Calu3 (cell line): ENCODE measurements around the gene LCLAT1. TPM values are rescaled to one million over a fixed set of nuclear protein-coding genes. Genes with fewer than 3 reads are reported as not detected.

ENCODE experiments used
- BruUV-seq: library from RNA; stranded (reverse); fragments of 400-500 nt; replicated peaks from 2 replicates; lab custom pipeline; 2021; lab: Mats Ljungman, UMichigan
- CTCF ChIA-PET: fragments of 300-600 bp; sonication (Branson Sonifier 250); formaldehyde crosslinking; loops from one replicate; lab custom pipeline; 2022; ENCODE audit warnings: antibody characterized with exemption; lab: Charles Lee
- DNase-seq: peaks from one replicate; pipeline ENCODE4 v3.0.0; 2022
- H3K27ac Mint-ChIP-seq: one replicate; pipeline ENCODE4 v1.8.0; 2022; ENCODE audit warnings: mixed read lengths; ENCODE audit not compliant: unreplicated experiment
- H3K27me3 Mint-ChIP-seq: one replicate; pipeline ENCODE4 v1.8.0; 2022; ENCODE audit warnings: mixed read lengths; ENCODE audit not compliant: unreplicated experiment
- H3K36me3 Mint-ChIP-seq: one replicate; pipeline ENCODE4 v1.8.0; 2022; ENCODE audit warnings: mild to moderate bottlenecking, moderate library complexity, mixed read lengths; ENCODE audit not compliant: insufficient read depth, unreplicated experiment
- H3K4me1 Mint-ChIP-seq: one replicate; pipeline ENCODE4 v1.8.0; 2022; ENCODE audit warnings: mild to moderate bottlenecking, low read depth, mixed read lengths; ENCODE audit not compliant: unreplicated experiment
- H3K4me3 Mint-ChIP-seq: one replicate; pipeline ENCODE4 v1.8.0; 2022; ENCODE audit warnings: mild to moderate bottlenecking, low read depth, moderate library complexity, mixed read lengths; ENCODE audit not compliant: unreplicated experiment
- H3K9me3 Mint-ChIP-seq: one replicate; pipeline ENCODE4 v1.8.0; 2022; ENCODE audit warnings: low read depth, mixed read lengths; ENCODE audit not compliant: unreplicated experiment
- intact Hi-C: fragments of 100-400 bp; cut with micrococcal nuclease; formaldehyde crosslinking; loops from one replicate; pipeline ENCODE4 v1.10.0; 2022; ENCODE audit not compliant: unreplicated experiment
- total RNA-seq: library from RNA; stranded (reverse); gene quantifications from 2 replicates; pipeline ENCODE4 v1.2.3, GENCODE V29; 2022
- TF ChIP-seq, protein P1 (sequence below): fragments of 200-600 bp; IDR thresholded peaks from one replicate; pipeline ENCODE4 v1.8.0; 2022; ENCODE audit warnings: antibody characterized with exemption; ENCODE audit not compliant: unreplicated experiment

Gene LCLAT1
- total RNA-seq, 1 experiment from 2014 or later = 47.6 TPM

DNA sequence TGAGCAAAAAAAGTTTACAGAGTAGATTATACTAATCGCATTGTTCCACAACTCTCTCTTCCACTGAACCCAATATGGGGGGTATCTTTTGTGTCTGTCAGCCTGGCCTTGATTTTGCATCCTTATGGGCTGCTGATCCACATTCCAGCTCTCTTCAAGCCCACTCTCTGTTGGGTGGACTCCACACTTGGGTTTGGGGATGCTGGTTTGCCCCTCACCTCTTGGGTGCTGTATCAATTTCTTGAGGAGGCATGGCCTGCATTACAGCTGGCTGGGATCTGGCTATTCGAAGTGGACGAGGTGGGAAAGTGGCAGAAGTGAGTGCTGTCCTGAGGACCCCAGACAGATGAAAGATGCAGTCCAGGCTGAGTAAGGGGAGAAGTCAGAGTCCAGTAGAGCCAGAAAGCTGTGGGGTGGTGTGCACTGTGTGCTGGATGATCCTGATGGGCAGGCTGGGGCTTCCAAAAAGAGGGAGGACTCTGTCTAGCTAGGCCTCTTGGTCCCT, 218.8 kb downstream of the LCLAT1 start:
- H3K9me3 Mint-ChIP-seq = peaks cover 12% of the 10 kb centered on the region
- BruUV-seq = no TSS peak
- no peaks in the 10 kb centered on the region for H3K27me3 Mint-ChIP-seq
- DNase-seq = no peak
- no peak overlapping the region for H3K4me3 Mint-ChIP-seq
- CTCF ChIA-PET = interaction anchor here (0.9 kb wide), 1 partner anchor 46 kb away, joined by 3 read pairs; no protein-coding TSS in a partner anchor
- intact Hi-C loops = no loop called here
- H3K4me1 Mint-ChIP-seq = no peaks in the 10 kb centered on the region
- TF ChIP-seq, protein P1, sequence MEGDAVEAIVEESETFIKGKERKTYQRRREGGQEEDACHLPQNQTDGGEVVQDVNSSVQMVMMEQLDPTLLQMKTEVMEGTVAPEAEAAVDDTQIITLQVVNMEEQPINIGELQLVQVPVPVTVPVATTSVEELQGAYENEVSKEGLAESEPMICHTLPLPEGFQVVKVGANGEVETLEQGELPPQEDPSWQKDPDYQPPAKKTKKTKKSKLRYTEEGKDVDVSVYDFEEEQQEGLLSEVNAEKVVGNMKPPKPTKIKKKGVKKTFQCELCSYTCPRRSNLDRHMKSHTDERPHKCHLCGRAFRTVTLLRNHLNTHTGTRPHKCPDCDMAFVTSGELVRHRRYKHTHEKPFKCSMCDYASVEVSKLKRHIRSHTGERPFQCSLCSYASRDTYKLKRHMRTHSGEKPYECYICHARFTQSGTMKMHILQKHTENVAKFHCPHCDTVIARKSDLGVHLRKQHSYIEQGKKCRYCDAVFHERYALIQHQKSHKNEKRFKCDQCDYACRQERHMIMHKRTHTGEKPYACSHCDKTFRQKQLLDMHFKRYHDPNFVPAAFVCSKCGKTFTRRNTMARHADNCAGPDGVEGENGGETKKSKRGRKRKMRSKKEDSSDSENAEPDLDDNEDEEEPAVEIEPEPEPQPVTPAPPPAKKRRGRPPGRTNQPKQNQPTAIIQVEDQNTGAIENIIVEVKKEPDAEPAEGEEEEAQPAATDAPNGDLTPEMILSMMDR = no peak
- no peak overlapping the region for H3K27ac Mint-ChIP-seq
- H3K36me3 Mint-ChIP-seq = no peaks in the 10 kb centered on the region

DNA sequence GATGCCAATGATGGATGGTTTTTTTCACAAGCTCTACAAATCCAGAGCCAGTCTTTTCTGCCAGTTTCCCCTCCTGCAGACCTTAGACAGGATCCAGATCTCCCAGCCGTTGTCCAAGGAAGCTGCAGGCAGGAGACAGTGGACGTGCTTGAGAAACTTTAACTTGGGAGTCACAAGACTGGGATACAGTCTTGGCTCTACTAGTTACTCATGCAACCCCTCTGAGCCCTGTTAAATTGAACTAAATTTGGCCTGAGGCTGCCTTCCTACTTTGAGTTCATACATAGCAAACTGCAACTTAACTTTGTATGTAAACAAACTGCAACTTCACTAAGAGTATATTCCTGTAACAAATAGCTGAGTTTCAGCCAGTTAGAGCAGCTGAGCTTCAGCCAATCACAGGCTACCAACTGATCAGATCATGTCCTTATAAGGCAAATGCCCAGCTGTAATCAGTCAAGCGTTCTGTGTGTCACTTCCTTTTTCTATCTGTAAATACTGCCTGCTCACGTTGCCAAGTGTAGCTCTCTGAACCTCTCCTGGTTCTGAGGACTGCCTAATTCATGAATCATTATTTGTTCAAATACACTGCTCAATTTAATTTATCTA, 219.3 kb downstream of the LCLAT1 start:
- BruUV-seq = no TSS peak
- TF ChIP-seq, protein P1 = no peak
- H3K27ac Mint-ChIP-seq = peak overlapping the region; percentile 50

DNA sequence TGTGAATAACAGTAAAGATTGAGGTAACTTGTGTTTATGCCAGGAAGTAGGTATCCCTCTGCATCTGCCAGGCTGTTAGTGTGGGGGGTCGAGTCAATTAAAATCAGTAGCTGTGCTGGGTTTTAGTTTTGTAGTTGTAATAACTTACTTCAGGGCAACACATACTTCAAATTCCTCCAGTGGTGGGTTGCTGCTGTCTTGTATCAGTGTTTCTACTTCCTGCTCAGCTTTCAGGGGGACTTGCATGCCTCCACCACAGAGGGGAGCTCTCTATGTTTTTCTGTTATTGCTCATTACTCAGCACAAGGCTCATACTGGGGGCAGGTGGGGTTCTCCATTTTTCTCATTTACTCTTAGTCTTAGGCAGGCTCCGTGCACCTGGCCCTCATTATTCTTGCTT, 223.4 kb downstream of the LCLAT1 start:
- CTCF ChIA-PET = no interaction called here
- no TSS peak for BruUV-seq
- Mint-ChIP-seq H3K4me3 (no peak overlapping the region), H3K9me3 (peaks cover 12% of the 10 kb centered on the region), H3K27me3 (peaks cover 12% of the 10 kb centered on the region), H3K27ac (no peak overlapping the region), H3K36me3 (no peaks in the 10 kb centered on the region), H3K4me1 (no peaks in the 10 kb centered on the region)
- DNase-seq = no peak
- intact Hi-C loops = no loop called here
- TF ChIP-seq, protein P1 = no peak

More for the DNA sequence above, 219.3 kb downstream of the LCLAT1 start:
- H3K9me3 Mint-ChIP-seq = peaks cover 12% of the 10 kb centered on the region
- peak; percentile 33 for DNase-seq
- intact Hi-C loops = no loop called here
- no peak overlapping the region for H3K4me3 Mint-ChIP-seq
- H3K36me3 Mint-ChIP-seq = no peaks in the 10 kb centered on the region
- H3K4me1 Mint-ChIP-seq = no peaks in the 10 kb centered on the region
- no peaks in the 10 kb centered on the region for H3K27me3 Mint-ChIP-seq
- CTCF ChIA-PET = interaction anchor here (0.7 to 0.9 kb wide), 2 partner anchors 45 to 392 kb away, joined by 3 read pairs; no protein-coding TSS in a partner anchor

DNA sequence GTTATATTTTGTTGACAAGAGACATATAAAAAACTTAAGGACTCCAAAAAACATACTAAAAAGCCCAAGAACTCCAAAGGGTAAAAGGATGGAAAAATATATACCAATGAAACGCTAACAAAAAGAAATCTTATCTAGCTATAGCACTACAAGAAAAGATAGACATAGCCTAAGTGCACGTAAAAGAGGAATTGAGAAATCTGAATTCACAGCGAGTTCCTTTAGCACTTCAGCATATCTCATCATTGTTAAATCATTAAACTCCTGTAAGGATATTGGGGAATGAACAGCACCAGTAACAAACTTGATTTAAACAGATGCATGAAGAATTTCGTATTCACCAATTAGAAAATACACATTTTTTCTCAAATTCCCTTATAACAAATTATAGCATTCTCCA, 226.1 kb downstream of the LCLAT1 start:
- Mint-ChIP-seq H3K27ac (no peak overlapping the region), H3K4me1 (no peaks in the 10 kb centered on the region)
- CTCF ChIA-PET = no interaction called here

More for the DNA sequence above, 226.1 kb downstream of the LCLAT1 start:
- no TSS peak for BruUV-seq
- intact Hi-C loops = no loop called here
- H3K36me3 Mint-ChIP-seq = no peaks in the 10 kb centered on the region
- H3K4me3 Mint-ChIP-seq = no peak overlapping the region
- peaks cover 3% of the 10 kb centered on the region for H3K9me3 Mint-ChIP-seq
- H3K27me3 Mint-ChIP-seq = peaks cover 22% of the 10 kb centered on the region
- DNase-seq = no peak
- TF ChIP-seq, protein P1 = no peak
